OCI-LY3 (cell line): ENCODE results near the gene MDFI.

Experiments
- CTCF ChIP-seq: fragments of 200-600, 300-600 bp; sonication (generic); IDR thresholded peaks from 2 replicates; pipeline ENCODE4 v1.5.1; 2014; ENCODE audit warnings: antibody characterized with exemption, low read length, low read depth
- EZH2phosphoT487 ChIP-seq: fragments of 200-600 bp; shearing (Covaris generic); IDR thresholded peaks from 2 replicates; pipeline ENCODE4 v1.6.1; 2018; ENCODE audit warnings: antibody characterized with exemption, mixed run types, low read depth

GRCh38 chr6:41615311-41615710, 23.0 kb upstream of the MDFI start:
- TF ChIP-seq CTCF (no peak), EZH2phosphoT487 (no peak)
